NCI-H748 (cell line): ENCODE data around the gene GPX7.
"Not testable (repeated sequence)": the region's sequence is repeated elsewhere in the genome, so short reads cannot be mapped to it uniquely, and the experiment has no call there.

ENCODE experiments used
- DNase-seq: peaks from one replicate; lab custom pipeline; 2025; ENCODE audit not compliant: unreplicated experiment; lab: John Stamatoyannopoulos, UW

Gene GPX7

GRCh38 chr1:52601991-52602855 is at the start of gene GPX7:
TSS of gene GPX7 (plus strand) at chr1:52602371. CDS start at chr1:52602410, 39 bp downstream.
- DNase-seq = peak; percentile 75

DNA sequence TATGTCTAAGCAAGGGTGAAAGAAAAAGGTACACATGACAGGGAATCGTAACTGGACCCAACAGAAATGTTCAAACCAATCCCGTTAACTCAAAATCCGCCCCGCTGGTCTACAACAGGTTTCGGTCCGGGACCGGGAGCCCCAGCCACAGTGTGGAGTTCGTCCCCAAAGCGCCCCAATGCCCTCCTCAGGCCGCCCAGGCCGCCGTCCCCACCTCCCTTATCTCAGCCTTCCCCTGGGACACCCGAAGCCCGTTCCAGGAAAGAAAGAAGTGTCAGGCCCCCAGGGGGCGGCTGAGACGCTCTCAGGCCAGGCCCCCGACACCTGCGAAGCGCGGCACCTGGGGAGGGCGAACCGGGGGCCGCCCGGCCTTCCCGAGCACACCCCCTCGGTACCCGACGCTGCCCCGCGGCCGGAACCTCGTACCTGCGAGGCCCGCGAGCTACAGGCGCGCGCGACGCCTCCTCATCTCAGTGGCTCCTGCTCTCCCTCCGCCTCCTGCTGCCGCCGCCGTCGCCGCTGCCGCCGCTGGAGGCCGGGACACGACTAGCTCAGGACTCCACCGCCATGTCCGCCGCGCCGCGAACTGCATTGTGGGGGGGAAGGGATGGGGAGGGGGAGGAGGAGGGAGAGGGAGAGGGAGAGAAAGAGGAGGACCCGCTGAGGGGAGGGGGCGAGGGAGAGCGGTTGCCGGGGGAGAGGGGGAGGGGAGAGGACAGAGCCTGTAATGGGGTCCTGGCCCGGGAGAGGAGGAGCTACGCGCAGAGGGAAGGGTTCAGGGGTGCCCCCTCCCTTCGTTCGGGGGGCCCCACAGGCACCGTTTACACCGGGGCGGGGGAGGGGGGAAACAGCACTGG is 49.4 kb upstream of the GPX7 start, which contains the start of gene TUT4:
Gene TUT4, minus strand, starts transcription at position 588 of the 857 bp plus-strand sequence. CDS start 26,812 bp downstream, outside the sequence.
- DNase-seq = peak; percentile 93

- DNase-seq = peak; percentile 92
These were observed 48.6 kb upstream of the GPX7 start for GRCh38 chr1:52553362-52554266.

DNA sequence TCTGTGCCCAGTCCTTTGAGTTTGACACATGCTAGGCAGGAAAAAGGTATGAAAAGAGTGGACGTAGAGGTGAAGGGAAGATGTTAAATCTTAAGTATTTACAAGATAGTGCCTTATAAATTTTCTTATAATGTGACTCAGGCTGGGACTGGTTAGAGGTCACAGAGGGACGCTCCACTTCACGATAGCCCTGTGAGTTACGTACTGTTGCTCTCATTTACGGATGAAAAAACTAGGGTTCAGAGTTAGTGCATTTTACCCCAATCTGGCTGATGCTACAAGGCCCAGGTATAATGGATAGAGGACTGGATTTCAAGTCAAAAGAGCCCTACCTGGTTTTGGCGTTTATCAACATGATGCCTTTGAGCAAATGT is 47.9 kb upstream of the GPX7 start:
- DNase-seq = peak; percentile 37

- DNase-seq = peak; percentile 87
These were observed 47.4 kb upstream of the GPX7 start for GRCh38 chr1:52554756-52555155.

DNA sequence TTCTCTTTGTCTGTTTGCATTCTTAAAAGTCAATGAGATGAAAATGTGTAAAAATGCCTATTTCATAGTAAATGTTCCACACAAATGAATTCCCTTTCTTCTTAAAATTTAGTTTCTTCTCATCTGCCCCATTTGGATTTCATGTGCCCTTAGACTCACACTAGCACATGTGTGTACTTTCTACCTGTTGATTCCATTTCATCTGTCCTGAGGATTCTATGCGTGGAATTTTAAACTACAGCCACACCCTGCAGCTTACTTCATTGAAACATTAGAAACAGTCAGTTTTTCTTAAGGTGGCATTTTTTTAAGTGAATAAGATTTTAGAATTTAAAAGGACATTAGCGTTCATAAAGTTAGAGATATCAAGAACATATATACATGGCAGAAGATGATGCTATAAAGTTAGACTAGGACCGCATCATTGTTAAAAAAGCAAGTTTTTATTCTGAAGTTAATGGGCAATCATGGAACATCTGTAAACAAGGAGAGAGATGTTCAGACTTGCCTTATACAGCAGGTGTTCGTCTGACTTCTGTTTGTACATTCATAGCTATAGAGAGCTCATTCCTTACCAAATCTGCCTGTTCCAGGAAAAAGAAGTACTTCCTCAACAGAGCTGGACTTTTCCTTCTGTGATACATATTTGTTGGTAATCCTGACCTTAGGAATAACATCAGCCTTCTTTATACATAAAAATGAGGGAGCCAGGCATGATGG is 45.4 kb upstream of the GPX7 start:
- DNase-seq = peak; percentile 26

GRCh38 chr1:52558941-52559340 is 43.2 kb upstream of the GPX7 start:
- peak; percentile 32 for DNase-seq

DNA sequence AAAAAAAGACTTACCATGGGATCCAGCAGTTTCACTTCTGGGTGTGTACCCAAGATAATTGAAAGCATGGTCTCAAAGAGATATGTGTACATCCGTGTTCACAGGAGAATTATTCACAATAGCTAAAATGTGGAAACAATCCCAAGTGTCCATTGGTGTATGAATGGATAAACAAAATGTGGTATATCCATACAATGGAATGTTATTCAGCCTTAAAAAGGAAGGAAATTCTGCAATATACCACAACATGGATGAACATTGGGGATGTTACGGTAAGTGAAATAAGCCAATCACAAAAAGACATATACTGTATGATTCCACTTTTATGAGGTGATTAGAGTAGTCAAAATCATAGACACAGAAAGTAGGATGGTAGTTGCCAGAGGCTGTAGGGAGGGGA is 42.3 kb upstream of the GPX7 start:
- DNase-seq = no peak

GRCh38 chr1:52562766-52563165 is 39.4 kb upstream of the GPX7 start:
- no peak for DNase-seq

DNA sequence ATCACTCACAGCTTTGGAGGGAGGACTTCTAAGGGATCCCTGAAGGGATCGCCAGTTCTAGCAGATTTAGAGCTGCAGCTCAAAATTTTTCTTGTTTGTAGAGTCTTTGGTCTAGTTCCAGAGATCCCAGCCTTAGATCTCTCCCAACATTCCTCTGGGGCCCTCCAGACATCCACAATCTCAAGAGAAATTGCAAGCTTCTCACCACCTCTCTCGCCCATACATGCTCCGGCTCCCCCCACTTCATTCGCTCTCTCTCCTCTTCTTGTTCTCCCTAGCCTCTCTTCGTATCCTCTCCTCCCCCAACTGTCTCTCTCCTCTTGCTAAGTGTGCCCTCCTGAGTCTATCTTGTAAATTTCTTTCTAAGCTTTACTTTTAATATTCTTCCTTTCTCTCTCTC is 34.2 kb upstream of the GPX7 start:
- DNase-seq = no peak

GRCh38 chr1:52569449-52570210 is 32.5 kb upstream of the GPX7 start:
- DNase-seq = no peak

DNA sequence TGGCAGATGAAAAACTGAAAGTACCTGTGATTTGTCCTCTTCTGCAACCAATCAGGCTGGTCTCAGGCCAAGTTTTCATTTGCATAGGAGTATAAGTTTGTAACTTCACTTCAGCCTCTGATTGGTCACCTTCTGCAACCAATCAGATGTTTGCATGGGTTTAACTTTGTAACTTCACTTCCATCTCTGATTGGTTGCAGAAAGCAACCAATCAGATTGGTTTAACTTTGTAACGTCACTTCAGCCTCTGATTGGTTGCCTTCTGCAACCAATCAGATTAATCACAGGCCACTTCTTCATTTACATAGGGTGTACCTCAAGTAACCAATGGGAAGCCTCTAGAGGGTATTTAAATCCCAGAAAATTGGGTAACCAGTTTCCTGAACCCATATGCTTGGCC is 30.4 kb upstream of the GPX7 start:
- DNase-seq = no peak

DNA sequence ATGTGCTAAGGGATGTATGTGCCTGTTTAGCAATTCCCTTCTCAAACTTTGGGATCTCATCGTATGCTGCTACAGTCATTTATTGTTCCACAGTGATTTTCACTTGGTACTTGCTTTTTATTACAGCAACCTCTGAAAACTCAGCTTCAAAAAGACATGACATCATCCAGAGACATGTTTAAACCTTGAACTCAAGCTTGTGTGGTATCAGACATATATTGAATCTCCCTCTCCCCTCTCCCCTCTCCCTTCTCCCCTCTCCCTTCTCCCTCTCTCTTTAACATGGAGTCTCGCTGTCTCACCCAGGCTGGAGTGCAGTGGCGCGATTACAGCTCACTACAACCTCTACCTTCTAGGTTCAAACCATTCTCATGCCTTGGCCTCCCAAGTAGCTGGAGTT is 29.8 kb upstream of the GPX7 start:
- DNase-seq = no peak

- DNase-seq = no peak
These were observed 27.6 kb upstream of the GPX7 start for GRCh38 chr1:52574594-52574993.

GRCh38 chr1:52576074-52576473 is 26.1 kb upstream of the GPX7 start:
- no peak for DNase-seq

GRCh38 chr1:52578066-52578465 is 24.1 kb upstream of the GPX7 start:
- DNase-seq = not testable (repeated sequence)

GRCh38 chr1:52579415-52579814 is 22.8 kb upstream of the GPX7 start:
- no peak for DNase-seq

- no peak for DNase-seq
These were observed 21.9 kb upstream of the GPX7 start for GRCh38 chr1:52580283-52580682.

- DNase-seq = no peak
These were observed 20.0 kb upstream of the GPX7 start for GRCh38 chr1:52582116-52582696.
